K562 (cell line): Measurements from ENCODE around the gene NUP85. TPM values are rescaled to one million over a fixed set of nuclear protein-coding genes. Genes with fewer than 3 reads are reported as not detected.

Source experiments
- CHCHD3 ChIP-seq: fragments of 250-450 bp; sonication (Bioruptor Pico); IDR thresholded peaks from 2 replicates; pipeline ENCODE4 v2.1.2; 2022; ENCODE audit warnings: mild to moderate bottlenecking
- DMBX1 ChIP-seq: fragments of 250-450 bp; sonication (Bioruptor Pico); IDR thresholded peaks from 2 replicates; pipeline ENCODE4 v1.8.0; 2022; ENCODE audit warnings: inconsistent platforms, mild to moderate bottlenecking, moderate library complexity, borderline replicate concordance
- HEY1 ChIP-seq: fragments of 250-450 bp; sonication (Bioruptor Pico); IDR thresholded peaks from 2 replicates; pipeline ENCODE4 v1.5.0; 2020; ENCODE audit warnings: mild to moderate bottlenecking, moderate library complexity, borderline replicate concordance
- ZNF23 ChIP-seq: fragments of 250-450 bp; sonication (Bioruptor Pico); IDR thresholded peaks from 2 replicates; pipeline ENCODE4 v1.4.0; 2020; ENCODE audit warnings: mild to moderate bottlenecking
- ZNF740 ChIP-seq, 3 experiments: fragments of 200-800 bp in 1 of 3; sonication (Bioruptor generic) in 1 of 3; sonication (generic) in 1 of 3; formaldehyde crosslinking in 1 of 3; IDR thresholded peaks; 2 replicates each; pipeline versions ENCODE4 v1.6.1 to v1.8.0; 2016 to 2022; ENCODE audit warnings: mild to moderate bottlenecking in 2 of 3, missing compliant biosample characterization in 2 of 3, missing genetic modification characterization in 2 of 3, missing genetic modification reagents in 1 of 3
- polyA plus RNA-seq, 8 experiments: library from polyadenylated mRNA; depleted of rRNA in 4 of 8; stranded (reverse) in 5 of 8; unstranded in 3 of 8; fragments of >200 nt; fragmentation: Nextera tagmentation in 2 of 8; fragmentation: Illumina TruSeq in 1 of 8; extraction: Ambion mirVana in 2 of 8; extraction: Trizol in 1 of 8; gene quantifications; 2 replicates each; pipeline versions ENCODE4 v1.2.1 to v1.2.3, GENCODE V29; 2011 to 2014; ENCODE audit warnings: inconsistent platforms in 1 of 8, missing spikeins in 1 of 8
- total RNA-seq, 7 experiments: library from RNA; depleted of rRNA in 6 of 7; stranded (reverse); fragments of >200 nt in 6 of 7; fragmentation: Illumina TruSeq in 2 of 7; extraction: Trizol in 2 of 7; gene quantifications; 2 replicates each; pipeline versions ENCODE4 v1.2.1 to v1.2.3, GENCODE V29; 2011 to 2021; ENCODE audit warnings: low replicate concordance in 1 of 7
- TF ChIP-seq, protein P1 (sequence below), 2 experiments: fragments of 450-650 bp in 1 of 2; sonication (generic) in 1 of 2; formaldehyde crosslinking in 1 of 2; IDR thresholded peaks; 2 replicates each; pipeline versions ENCODE4 v1.7.1 to v1.9.0; 2016 to 2022; ENCODE audit warnings: inconsistent platforms in 1 of 2, mild to moderate bottlenecking in 1 of 2, missing genetic modification reagents in 1 of 2
- TF ChIP-seq, protein P2 (sequence below), 2 experiments: fragments of 450-650 bp in 1 of 2; sonication (generic) in 1 of 2; formaldehyde crosslinking in 1 of 2; IDR thresholded peaks in 1 of 2; conservative IDR thresholded peaks in 1 of 2; 2 replicates each; pipeline versions ENCODE4 v1.6.1 to v1.8.1; 2016 to 2023; ENCODE audit warnings: mild to moderate bottlenecking in 2 of 2, moderate library complexity in 2 of 2, inconsistent platforms in 1 of 2, missing genetic modification reagents in 1 of 2

Gene NUP85
- total and polyA plus RNA-seq, 9 of the 15 experiments (the other 6 are each of a cell fraction or from before 2014, with no cell fraction given), result 50.2 to 177 (median 110) TPM

DNA sequence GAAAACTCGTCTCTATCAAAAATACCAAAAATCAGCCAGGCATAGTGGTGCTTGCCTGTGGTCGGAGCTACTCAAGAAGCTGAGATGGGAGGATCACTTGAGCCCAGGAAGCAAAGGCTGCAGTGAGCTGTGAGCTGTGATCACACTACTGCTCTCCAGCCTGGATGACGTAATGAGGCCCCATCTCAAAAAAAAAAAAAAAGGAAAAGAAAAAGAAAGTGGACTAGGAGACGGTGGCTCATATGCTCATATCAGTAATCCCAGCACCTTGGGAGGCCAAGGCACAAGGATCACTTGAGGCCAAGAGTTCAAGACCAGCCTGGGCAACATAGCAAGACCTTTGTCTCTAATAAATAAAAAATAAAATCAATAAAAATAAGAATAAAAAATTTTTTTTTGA, 13.9 kb upstream of the NUP85 start (continued):
- TF ChIP-seq, protein P1, sequence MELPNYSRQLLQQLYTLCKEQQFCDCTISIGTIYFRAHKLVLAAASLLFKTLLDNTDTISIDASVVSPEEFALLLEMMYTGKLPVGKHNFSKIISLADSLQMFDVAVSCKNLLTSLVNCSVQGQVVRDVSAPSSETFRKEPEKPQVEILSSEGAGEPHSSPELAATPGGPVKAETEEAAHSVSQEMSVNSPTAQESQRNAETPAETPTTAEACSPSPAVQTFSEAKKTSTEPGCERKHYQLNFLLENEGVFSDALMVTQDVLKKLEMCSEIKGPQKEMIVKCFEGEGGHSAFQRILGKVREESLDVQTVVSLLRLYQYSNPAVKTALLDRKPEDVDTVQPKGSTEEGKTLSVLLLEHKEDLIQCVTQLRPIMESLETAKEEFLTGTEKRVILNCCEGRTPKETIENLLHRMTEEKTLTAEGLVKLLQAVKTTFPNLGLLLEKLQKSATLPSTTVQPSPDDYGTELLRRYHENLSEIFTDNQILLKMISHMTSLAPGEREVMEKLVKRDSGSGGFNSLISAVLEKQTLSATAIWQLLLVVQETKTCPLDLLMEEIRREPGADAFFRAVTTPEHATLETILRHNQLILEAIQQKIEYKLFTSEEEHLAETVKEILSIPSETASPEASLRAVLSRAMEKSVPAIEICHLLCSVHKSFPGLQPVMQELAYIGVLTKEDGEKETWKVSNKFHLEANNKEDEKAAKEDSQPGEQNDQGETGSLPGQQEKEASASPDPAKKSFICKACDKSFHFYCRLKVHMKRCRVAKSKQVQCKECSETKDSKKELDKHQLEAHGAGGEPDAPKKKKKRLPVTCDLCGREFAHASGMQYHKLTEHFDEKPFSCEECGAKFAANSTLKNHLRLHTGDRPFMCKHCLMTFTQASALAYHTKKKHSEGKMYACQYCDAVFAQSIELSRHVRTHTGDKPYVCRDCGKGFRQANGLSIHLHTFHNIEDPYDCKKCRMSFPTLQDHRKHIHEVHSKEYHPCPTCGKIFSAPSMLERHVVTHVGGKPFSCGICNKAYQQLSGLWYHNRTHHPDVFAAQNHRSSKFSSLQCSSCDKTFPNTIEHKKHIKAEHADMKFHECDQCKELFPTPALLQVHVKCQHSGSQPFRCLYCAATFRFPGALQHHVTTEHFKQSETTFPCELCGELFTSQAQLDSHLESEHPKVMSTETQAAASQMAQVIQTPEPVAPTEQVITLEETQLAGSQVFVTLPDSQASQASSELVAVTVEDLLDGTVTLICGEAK (IDR thresholded peaks at IDR 0.05), result no peak; the same call in 1 of the 2 replicates
- TF ChIP-seq, protein P1 (CRISPR knock-in tag; IDR thresholded peaks at IDR 0.05), result no peak
- TF ChIP-seq, protein P2, sequence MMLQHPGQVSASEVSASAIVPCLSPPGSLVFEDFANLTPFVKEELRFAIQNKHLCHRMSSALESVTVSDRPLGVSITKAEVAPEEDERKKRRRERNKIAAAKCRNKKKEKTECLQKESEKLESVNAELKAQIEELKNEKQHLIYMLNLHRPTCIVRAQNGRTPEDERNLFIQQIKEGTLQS (IDR thresholded peaks at IDR 0.05), result peak; percentile 95
- TF ChIP-seq, protein P2 (CRISPR knock-in tag; conservative IDR thresholded peaks at IDR 0.05), result no peak
- TF ChIP-seq ZNF23 (CRISPR knock-in tag), result no peak
- no peak for TF ChIP-seq CHCHD3
- no peak for TF ChIP-seq DMBX1 (CRISPR knock-in tag)
- no peak for TF ChIP-seq HEY1 (CRISPR knock-in tag)
- TF ChIP-seq ZNF740 (CRISPR knock-in tag; IDR thresholded peaks at IDR 0.05), result no peak
- TF ChIP-seq ZNF740 (tag; IDR thresholded peaks at IDR 0.05), result no peak
